Keratinocyte (primary cell): ENCODE data around the gene AFAP1L2.

Source experiments
- CTCF ChIP-seq, 3 experiments: IDR thresholded peaks in 1 of 3; conservative IDR thresholded peaks in 1 of 3; optimal IDR thresholded peaks in 1 of 3; 2 replicates in 2 of 3; 3 replicates in 1 of 3; pipeline versions ENCODE3 to v1.5.1; 2011; ENCODE audit warnings: low read length in 3 of 3, mild to moderate bottlenecking in 3 of 3, moderate library complexity in 2 of 3, control low read depth in 1 of 3, inconsistent platforms in 1 of 3; ENCODE audit not compliant: insufficient read depth in 2 of 3; ENCODE audit errors: extremely low read depth in 1 of 3
- EZH2 ChIP-seq: IDR thresholded peaks from one replicate; pipeline ENCODE4 v1.6.1; 2012; ENCODE audit warnings: inconsistent platforms, mild to moderate bottlenecking, low read length, moderate library complexity

GRCh38 chr10:114359953-114360345, 44.4 kb downstream of the AFAP1L2 start:
- TF ChIP-seq EZH2 (no peak), CTCF (optimal IDR thresholded peaks at IDR 0.05 in 1 of 3, IDR thresholded peaks at IDR 0.05 in 1 of 3, conservative IDR thresholded peaks at IDR 0.05 in 1 of 3; ENCODE audit: extremely low read depth in 1 of 3, insufficient read depth in 2 of 3, low read length in 3 of 3) (no peak)
